ENCODE data around the gene DDX59.
"Not testable (repeated sequence)": the region's sequence is repeated elsewhere in the genome, so short reads cannot be mapped to it uniquely, and the experiment has no call there.

The DDX59 gene

DNA sequence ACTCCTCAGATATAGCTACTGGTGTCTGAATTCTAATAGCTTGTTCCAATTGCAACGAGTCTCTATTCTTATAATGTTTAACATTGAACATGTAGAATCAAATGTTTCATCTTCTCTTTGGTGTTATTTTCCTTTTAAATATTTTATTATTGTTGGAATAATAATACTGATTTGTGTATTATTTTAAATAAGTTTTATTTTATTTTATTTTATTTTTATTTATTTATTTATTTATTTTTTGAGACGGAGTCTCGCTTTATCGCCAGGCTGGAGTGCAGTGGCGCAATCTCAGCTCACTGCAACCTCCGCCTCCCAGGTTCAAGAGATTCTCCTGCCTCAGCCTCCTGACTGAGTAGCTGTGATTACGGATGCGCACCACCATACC, 39.2 kb downstream of the DDX59 start:
- not testable (repeated sequence) for DNase-seq (ENCODE audit: low read depth in 1 of 2, low spot score in 1 of 2)

DNA sequence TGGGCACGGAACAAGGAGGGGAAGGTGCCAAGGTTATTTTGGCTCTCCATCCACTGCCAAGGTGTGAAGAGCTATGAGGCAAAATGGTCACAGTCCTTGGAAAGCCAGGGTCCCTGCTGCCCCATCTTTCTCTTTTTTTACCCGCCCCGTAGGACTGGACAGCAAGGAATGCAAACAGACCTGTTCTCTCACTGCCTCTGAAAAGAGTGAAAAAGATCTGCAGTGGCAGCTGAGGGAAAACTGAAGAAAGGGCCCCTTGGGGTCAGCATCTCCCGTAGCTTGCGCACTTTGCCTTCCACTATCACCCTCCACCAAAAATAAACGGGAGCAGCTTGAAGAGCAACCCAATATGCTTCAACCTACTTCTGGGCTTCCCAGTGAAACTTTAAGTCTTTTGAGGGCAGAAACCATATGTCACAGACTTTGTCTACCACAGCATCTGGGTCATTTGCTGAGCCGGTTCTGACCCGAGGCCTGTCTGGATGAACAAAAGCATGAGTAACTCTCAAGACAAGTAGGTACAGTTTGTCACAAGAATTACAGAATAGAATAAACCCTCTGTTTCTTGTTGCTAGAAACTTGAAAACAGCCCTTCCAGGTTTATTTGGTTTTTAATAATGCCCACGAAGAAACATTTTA, 39.7 kb downstream of the DDX59 start:
- DNase-seq (ENCODE audit: low read depth in 1 of 2, low spot score in 1 of 2) = no peak

DNA sequence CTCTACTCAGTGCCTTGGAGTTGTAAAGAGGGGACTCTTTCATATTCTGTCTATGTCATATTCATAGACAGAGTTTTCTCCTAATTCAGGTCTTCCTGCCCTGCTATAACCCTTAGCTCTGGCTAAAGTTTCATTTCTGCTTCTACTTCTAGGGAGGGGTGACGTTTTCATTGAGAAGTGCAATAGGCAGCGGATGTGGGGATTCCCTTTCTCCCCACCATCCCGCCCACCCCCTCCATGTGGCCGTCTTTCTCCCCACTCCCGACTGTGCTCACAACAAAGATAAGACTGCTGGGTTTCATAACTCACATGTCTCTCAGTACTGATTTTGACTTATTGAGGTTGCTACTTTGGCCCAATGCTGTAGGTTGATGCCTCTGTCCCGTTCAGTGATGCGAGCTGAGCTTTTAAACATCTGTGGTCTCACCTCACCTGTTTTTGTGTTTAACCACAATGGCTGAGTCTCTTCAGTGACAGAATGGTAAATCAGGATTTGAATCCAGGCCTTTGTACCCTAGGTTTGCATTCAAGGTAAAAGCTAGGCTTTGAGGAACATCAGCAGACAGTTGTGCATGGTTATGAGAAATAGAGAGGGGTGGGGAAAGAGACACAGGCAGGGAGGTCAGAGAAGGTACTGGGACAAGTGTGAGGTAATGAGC, 41.4 kb downstream of the DDX59 start:
- DNase-seq (ENCODE audit: low read depth in 1 of 2, low spot score in 1 of 2) = no peak

DNA sequence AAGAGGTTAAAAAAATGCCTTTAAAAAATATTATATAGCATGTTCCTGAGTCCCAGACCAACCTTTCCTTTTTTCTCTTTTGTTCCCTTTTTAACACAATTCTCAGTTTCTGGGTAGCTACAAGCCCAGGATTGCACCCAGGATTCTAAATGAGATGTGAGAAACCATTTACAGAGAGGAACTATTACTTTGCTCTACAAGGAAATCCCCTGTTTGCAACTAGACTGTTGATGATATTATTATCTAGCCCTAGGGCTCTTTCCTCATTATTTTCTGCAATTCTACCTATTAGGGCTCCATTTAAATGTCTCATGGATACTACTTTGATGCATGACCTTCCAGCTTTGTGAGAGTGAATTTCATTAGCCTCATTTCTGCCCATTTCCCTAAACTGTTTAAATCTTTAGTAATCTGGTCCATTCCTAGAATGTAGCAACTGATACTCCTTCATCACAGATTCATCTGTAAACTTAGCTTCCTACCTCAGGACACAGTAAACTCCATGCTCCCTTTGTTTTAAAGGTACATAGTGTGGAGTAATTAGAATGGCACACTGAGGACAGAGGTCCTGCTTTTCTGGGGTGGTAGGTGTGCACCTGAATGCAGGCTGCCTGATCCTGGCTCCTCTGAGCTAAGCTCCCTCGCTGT, 42.0 kb downstream of the DDX59 start:
- DNase-seq (ENCODE audit: low read depth in 1 of 2, low spot score in 1 of 2) = no peak

DNA sequence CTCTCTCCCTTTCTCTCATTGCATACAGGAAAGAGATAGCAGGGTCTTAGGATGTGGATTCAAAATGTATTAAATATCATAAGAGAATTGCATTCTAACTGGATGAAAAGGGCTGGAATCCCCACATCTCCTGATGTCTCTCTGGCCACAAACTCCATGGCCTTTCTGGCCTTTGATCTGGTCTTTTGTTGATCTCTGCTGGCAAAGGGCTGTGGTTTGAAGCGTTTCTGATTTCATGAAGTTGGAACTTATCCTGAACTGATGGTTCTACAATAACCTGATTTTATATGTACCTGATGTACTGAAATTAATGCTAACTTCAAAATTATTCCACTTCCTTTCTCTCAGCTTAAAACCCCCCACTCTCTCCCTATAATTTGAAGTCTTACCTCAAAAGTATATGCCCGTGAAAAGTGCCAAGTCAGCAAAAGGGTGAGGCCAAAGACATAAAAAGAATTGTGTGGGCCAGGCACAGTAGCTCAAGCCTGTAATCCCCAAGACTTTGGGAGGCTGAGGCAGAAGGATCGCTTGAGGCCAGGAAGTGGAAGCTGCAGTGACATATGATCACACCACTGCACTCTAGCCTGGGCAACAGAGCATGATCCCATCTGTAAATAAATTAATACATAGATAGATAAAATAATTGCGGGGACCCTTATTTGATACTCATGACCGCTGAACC, 42.7 kb downstream of the DDX59 start:
- no peak for DNase-seq (ENCODE audit: low read depth in 1 of 2, low spot score in 1 of 2)

DNA sequence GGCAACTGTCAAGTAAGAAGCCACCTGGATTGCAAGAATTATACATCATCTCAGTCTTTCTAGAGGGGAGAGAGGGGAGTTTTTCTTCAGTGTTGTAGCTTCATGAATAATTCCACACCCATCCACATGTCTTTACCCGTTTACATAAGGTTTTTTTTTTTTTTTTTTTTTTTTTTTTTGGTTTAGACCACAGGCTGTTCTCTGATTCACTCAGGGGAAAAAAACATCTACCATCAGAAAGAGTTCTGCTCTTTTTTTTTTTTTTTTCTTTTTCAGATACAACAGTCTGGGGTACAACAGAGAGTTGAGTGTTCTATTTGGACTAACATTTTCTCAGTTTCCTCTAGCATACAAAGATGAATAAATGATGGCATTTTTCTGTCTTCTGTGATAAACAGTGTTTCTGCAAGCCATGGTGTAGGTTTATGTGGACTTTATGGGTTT, 44.3 kb downstream of the DDX59 start:
- no peak for DNase-seq (ENCODE audit: low read depth in 1 of 2, low spot score in 1 of 2)

DNA sequence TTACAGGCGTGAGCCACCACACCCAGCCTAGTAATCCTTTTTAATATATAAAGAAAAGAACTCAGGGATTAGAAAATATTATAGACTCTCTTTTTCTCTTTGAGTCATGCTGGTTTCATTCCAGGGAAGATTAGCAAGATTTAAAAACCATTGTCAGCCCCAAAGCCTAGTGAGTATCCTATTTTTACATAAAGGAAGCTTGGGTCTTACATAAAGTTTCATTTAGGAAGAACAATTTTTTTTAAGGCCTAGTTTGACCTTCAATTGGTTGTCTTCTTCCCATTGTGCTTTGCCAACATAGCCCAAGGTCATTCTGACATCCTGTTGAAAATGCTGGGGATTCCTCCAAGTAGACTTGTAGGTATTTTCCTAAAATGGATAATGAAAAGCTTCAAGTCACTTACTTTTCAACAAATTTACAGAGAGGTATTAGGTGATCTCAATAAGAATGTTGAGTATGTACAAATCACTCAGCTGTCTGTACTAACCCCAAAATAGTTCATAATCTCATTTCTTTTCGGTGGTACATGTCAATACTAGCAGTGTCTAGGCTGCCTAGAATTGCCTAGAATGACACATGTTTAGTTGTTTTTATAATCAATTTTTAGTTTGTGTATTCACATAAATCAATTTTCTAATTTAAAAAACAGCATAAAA, 44.9 kb downstream of the DDX59 start:
- no peak for DNase-seq (ENCODE audit: low read depth in 1 of 2, low spot score in 1 of 2)

DNA sequence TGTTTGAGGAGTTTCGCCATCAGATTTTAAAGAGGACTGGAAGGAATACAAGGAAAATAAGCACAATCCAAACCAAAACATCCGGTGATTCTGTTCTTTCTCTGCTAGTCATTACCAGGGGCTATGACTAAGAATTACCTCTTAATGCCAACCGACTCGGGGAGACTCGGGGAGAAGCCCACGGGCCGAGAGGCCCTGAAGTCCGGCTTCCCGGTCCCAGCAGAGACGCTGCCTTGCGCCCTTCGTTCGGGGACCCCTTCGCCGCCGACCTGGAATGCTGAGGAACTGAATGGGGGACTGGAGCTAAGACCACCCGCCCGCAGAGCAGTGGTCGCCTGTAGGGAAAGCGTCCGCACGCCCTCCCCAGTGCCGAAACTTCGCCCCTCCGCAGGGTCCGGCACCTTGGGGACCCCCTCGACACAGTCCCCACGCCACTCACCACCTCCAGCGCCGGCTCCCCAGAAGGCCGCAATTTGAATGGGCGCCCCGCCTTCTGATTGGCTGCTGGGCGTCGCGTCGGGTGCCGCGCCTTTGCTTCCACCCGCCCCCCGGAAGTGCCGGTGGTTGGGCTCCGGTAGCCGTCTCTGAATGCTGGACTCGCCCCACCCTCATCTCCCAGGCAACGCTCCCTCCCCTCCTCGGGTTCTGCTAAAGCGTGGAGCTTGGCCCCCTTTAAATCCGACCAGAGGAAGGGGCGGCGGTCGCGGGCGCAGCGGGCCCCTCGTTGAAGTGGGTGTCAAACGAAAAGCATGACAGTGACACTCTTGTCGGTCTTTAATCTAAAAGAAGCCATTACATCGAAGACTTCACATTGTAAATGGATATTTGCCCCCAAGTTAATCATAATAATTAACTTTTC, 49.2 kb downstream of the DDX59 start, which contains the start of gene KIF14:
Gene KIF14, minus strand, starts transcription at position 479 of the 859 bp plus-strand sequence. CDS start 2,028 bp downstream, outside the sequence.
- DNase-seq (ENCODE audit: low read depth in 1 of 2, low spot score in 1 of 2) = peak; percentile 79 to 84

DNA sequence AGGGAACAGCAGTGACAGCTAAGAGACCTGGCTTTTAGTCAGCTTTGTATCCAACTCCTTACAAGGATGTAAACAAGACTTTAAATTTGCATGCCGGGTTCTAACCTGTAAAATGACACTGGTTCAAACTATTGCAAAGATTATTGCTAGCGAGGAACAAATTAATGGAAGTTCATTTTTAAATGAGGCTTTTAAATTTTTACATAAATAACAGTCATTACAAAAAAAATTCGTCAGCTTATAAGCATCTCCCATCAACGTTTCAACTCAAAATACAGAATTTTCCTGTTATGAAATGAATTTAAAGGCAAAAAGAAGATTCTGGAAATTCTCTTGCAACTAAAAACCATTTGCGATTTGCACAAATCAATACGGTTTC, 49.8 kb downstream of the DDX59 start:
- DNase-seq (ENCODE audit: low read depth in 1 of 2, low spot score in 1 of 2) = no peak

DNA sequence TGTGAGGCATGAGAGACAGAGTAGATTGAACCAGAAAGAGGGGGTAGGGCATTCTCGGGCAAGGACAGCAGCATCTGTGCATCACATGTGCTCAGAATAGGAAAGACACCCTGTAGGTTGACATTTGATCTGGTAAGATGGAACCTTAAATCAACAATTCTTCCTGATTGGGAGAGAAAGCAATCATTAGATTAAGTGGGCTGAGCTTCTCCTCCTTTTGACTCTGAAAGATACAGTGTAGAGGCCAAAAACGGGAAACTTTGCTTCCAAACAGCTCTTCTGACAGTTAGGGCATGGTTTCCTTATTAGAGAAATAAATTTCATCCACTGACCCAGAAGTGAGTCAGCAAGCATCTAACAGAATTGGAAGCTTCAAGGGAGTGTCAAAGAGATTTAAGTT, 58.9 kb downstream of the DDX59 start:
- no peak for DNase-seq (ENCODE audit: low read depth in 1 of 2, low spot score in 1 of 2)

DNA sequence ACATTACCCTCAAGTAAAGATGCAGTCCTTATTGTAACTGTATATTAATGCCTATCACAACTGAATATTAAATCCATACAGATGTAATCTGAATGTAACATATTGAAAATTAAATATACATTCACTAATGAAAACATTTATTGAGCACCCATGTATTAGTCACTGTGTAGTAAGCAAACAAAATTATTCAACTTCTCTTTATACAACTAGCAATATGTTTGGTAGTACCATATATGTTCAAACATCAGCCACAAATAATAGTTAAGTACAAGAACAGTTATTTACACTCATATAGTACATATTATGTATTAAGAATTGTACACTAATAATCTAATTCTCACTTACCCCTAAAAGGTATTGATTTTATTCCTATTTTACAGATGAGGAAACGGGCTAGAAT, 67.1 kb downstream of the DDX59 start:
- no peak for DNase-seq (ENCODE audit: low read depth in 1 of 2, low spot score in 1 of 2)

All from activated T-helper 1 cell treated with anti-CD3 and anti-CD28 coated beads, Interleukin-2, amount 50 U/mL, for 16 hours (primary cell).